ENCODE data around the gene KLHL14. TPM values are rescaled to one million over a fixed set of nuclear protein-coding genes. Genes with fewer than 3 reads are reported as not detected.

Gene KLHL14
- total RNA-seq (2022; extraction: Qiagen RNA extraction): not detected in 5 replicates

DNA sequence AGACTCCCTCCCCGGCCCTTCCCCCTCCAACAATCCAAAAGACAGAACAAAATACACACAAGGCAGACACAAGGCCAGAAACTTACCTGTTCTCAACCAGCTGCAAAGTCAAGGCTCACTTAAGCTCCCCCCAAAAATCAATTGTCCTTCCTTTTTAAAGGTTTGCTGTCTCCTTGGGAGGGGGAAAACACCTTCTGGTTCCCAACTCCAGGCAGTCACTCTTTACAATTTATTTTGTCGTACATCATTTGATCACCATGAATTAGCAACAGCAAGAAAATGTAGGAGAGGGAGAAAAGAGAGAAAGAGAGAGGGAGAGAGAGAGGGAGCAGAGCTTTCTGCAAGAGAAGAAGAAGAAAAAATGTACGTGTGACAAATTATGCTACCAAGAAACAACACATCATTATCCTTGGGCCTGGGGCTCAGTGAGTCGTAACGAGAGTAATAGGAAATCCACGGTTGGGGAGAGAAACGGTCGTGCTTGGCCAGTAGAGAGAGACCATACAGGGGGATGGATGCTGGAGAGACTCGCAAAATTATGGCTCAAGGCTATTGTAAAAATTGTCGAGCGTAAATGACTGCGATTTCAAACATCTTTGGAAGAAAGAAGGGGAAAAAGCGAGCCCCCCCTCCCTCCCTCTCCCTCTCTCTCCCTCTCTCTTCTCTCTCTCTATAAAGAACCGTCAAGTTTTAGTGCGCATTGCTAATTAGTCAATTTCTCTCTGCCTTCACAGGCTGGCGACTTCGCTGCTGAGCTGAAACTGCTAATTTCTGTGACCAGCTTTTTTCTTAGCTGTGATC lies at the start of gene KLHL14:
TSS of gene KLHL14 (minus strand) at position 443 of the 801 bp plus-strand sequence. CDS start 2,432 bp downstream, outside the sequence.

